Effector memory CD8-positive, alpha-beta T cell (primary cell): ENCODE measurements around the gene CCDC97.
"Not testable (repeated sequence)": the region's sequence is repeated elsewhere in the genome, so short reads cannot be mapped to it uniquely, and the experiment has no call there.

Source experiments
- ATAC-seq: fragments of 150-1000 bp; cut with Tn5 transposase; replicated peaks from 2 replicates; pipeline ENCODE4 v1.10.0; 2021; ENCODE audit warnings: mild to moderate bottlenecking, moderate library complexity
- DNase-seq, 3 experiments: peaks; one replicate each; pipeline ENCODE4 v3.0.0; 2021
- H3K27ac Mint-ChIP-seq, 2 donors: one replicate each; pipeline ENCODE4 v1.8.0; 2022; ENCODE audit warnings: mild to moderate bottlenecking in 2 of 2, mixed read lengths in 2 of 2, moderate library complexity in 2 of 2
- H3K27me3 Mint-ChIP-seq, 2 donors: one replicate each; pipeline ENCODE4 v1.8.0; 2022; ENCODE audit warnings: mixed read lengths in 2 of 2
- H3K36me3 Mint-ChIP-seq: one replicate; pipeline ENCODE4 v1.8.0; 2022; ENCODE audit warnings: mild to moderate bottlenecking, moderate library complexity, mixed read lengths; ENCODE audit not compliant: insufficient read depth
- H3K4me1 Mint-ChIP-seq, 2 donors: one replicate each; pipeline ENCODE4 v1.8.0; 2022; ENCODE audit warnings: low read depth in 2 of 2, mixed read lengths in 2 of 2
- H3K4me3 Mint-ChIP-seq, 2 donors: one replicate each; pipeline ENCODE4 v1.8.0; 2022; ENCODE audit warnings: mild to moderate bottlenecking in 2 of 2, mixed read lengths in 2 of 2, moderate library complexity in 2 of 2
- H3K9me3 Mint-ChIP-seq, 2 donors: one replicate each; pipeline ENCODE4 v1.8.0; 2022; ENCODE audit warnings: mixed read lengths in 2 of 2

CCDC97 gene

GRCh38 chr19:41359741-41360140 is 49.8 kb downstream of the CCDC97 start:
- DNase-seq = no peak
- Mint-ChIP-seq H3K4me1 (peaks cover 50 to 56% of the 10 kb centered on the region in 2 donors), H3K9me3 (no peaks in the 10 kb centered on the region), H3K27ac (peak overlapping the region in 1 of 2 donors; percentile 74), H3K4me3 (peak overlapping the region; percentile 3 to 19), H3K27me3 (no peaks in the 10 kb centered on the region), H3K36me3 (peaks cover 50% of the 10 kb centered on the region)
- ATAC-seq = no peak

GRCh38 chr19:41362143-41362847 is 52.3 kb downstream of the CCDC97 start:
- DNase-seq = no peak
- no peak for ATAC-seq
- Mint-ChIP-seq H3K36me3 (peaks cover 31% of the 10 kb centered on the region), H3K27me3 (no peaks in the 10 kb centered on the region), H3K27ac (peak overlapping the region in 1 of 2 donors; percentile 99), H3K4me3 (peak overlapping the region; percentile 84 to 91), H3K9me3 (no peaks in the 10 kb centered on the region), H3K4me1 (peaks cover 34 to 39% of the 10 kb centered on the region in 2 donors)

GRCh38 chr19:41363371-41363752 is 53.4 kb downstream of the CCDC97 start:
- Mint-ChIP-seq H3K4me1 (peaks cover 25 to 29% of the 10 kb centered on the region in 2 donors), H3K36me3 (peaks cover 24% of the 10 kb centered on the region), H3K9me3 (no peaks in the 10 kb centered on the region), H3K27me3 (no peaks in the 10 kb centered on the region), H3K27ac (peak overlapping the region; percentile 98 to 99), H3K4me3 (peak overlapping the region; percentile 84 to 91)
- DNase-seq (no peak), ATAC-seq (no peak)

- DNase-seq = peak; percentile 97 to 98 (median 97)
Observed at GRCh38 chr19:41363753-41364523, 54.0 kb downstream of the CCDC97 start, which contains the start of gene B9D2. Gene B9D2, minus strand, starts transcription at chr19:41364149. Its CDS starts 630 bp downstream, at chr19:41363519.

GRCh38 chr19:41364524-41365391 is 54.8 kb downstream of the CCDC97 start:
- Mint-ChIP-seq H3K27me3 (no peaks in the 10 kb centered on the region), H3K4me1 (peaks cover 22 to 25% of the 10 kb centered on the region in 2 donors), H3K27ac (peak overlapping the region; percentile 98 to 99), H3K4me3 (peak overlapping the region; percentile 84 to 91), H3K9me3 (no peaks in the 10 kb centered on the region), H3K36me3 (peaks cover 22% of the 10 kb centered on the region)
- DNase-seq (no peak), ATAC-seq (no peak)

More at GRCh38 chr19:41363753-41364523, 54.0 kb downstream of the CCDC97 start, which contains the start of gene B9D2:
- no peaks in the 10 kb centered on the region for H3K9me3 Mint-ChIP-seq
- H3K4me3 Mint-ChIP-seq = peak within 1 kb of the TSS; percentile 84 to 91
- H3K27me3 Mint-ChIP-seq = no peaks in the 10 kb centered on the region
- H3K4me1 Mint-ChIP-seq = peaks cover 22 to 27% of the 10 kb centered on the region in 2 donors
- peak; percentile 93 for ATAC-seq
- peak within 1 kb of the TSS; percentile 98 to 99 for H3K27ac Mint-ChIP-seq
- peaks cover 23% of the 10 kb centered on the region for H3K36me3 Mint-ChIP-seq

GRCh38 chr19:41366089-41366488 is 56.1 kb downstream of the CCDC97 start:
- no peaks in the 10 kb centered on the region for H3K9me3 Mint-ChIP-seq
- H3K4me1 Mint-ChIP-seq = peaks cover 19 to 21% of the 10 kb centered on the region in 2 donors
- no peak for DNase-seq
- peak overlapping the region in 1 of 2 donors; percentile 62 for H3K27ac Mint-ChIP-seq
- no peaks in the 10 kb centered on the region for H3K27me3 Mint-ChIP-seq
- H3K4me3 Mint-ChIP-seq = no peak overlapping the region
- H3K36me3 Mint-ChIP-seq = peaks cover 18% of the 10 kb centered on the region
- no peak for ATAC-seq

- Mint-ChIP-seq H3K9me3 (no peaks in the 10 kb centered on the region), H3K4me3 (no peak overlapping the region), H3K4me1 (peaks cover 15 to 21% of the 10 kb centered on the region in 2 donors), H3K27ac (no peak overlapping the region), H3K27me3 (no peaks in the 10 kb centered on the region), H3K36me3 (peaks cover 16% of the 10 kb centered on the region)
- ATAC-seq (no peak), DNase-seq (no peak)
Observed at GRCh38 chr19:41367848-41368301, 57.9 kb downstream of the CCDC97 start.

- H3K4me3 Mint-ChIP-seq = no peak overlapping the region
- no peak for DNase-seq
- peaks cover 5 to 9% of the 10 kb centered on the region in 2 donors for H3K4me1 Mint-ChIP-seq
- no peak for ATAC-seq
- no peak overlapping the region for H3K27ac Mint-ChIP-seq
- no peaks in the 10 kb centered on the region for H3K36me3 Mint-ChIP-seq
- no peaks in the 10 kb centered on the region for H3K27me3 Mint-ChIP-seq
- H3K9me3 Mint-ChIP-seq = no peaks in the 10 kb centered on the region
Observed at GRCh38 chr19:41369769-41370168, 59.8 kb downstream of the CCDC97 start.

- H3K9me3 Mint-ChIP-seq, H3K27me3 Mint-ChIP-seq, H3K36me3 Mint-ChIP-seq, DNase-seq, ATAC-seq, H3K4me3 Mint-ChIP-seq: not testable (repeated sequence)
- H3K4me1 Mint-ChIP-seq = peaks cover 7 to 11% of the 10 kb centered on the region in 2 donors
- peak overlapping the region in 1 of 2 donors; percentile 66 for H3K27ac Mint-ChIP-seq
Observed at GRCh38 chr19:41371119-41371518, 61.1 kb downstream of the CCDC97 start.

GRCh38 chr19:41371541-41371940 is 61.6 kb downstream of the CCDC97 start:
- DNase-seq (no peak), ATAC-seq (no peak)
- no peaks in the 10 kb centered on the region for H3K27me3 Mint-ChIP-seq
- H3K4me1 Mint-ChIP-seq = peaks cover 5 to 7% of the 10 kb centered on the region in 2 donors
- no peaks in the 10 kb centered on the region for H3K9me3 Mint-ChIP-seq
- H3K4me3 Mint-ChIP-seq = no peak overlapping the region
- peaks cover 6% of the 10 kb centered on the region for H3K36me3 Mint-ChIP-seq
- H3K27ac Mint-ChIP-seq = peak overlapping the region in 1 of 2 donors; percentile 66

- Mint-ChIP-seq H3K27me3 (no peaks in the 10 kb centered on the region), H3K27ac (no peak overlapping the region)
- ATAC-seq = no peak
Observed at GRCh38 chr19:41372501-41372900, 62.5 kb downstream of the CCDC97 start.

GRCh38 chr19:41373993-41374392 is 64.0 kb downstream of the CCDC97 start:
- Mint-ChIP-seq H3K4me1 (peaks cover 13 to 14% of the 10 kb centered on the region in 2 donors), H3K36me3 (peaks cover 13% of the 10 kb centered on the region), H3K27me3 (no peaks in the 10 kb centered on the region), H3K9me3 (no peaks in the 10 kb centered on the region), H3K4me3 (no peak overlapping the region), H3K27ac (no peak overlapping the region)
- DNase-seq = no peak
- ATAC-seq = no peak

More at GRCh38 chr19:41372501-41372900, 62.5 kb downstream of the CCDC97 start:
- Mint-ChIP-seq H3K9me3 (no peaks in the 10 kb centered on the region), H3K36me3 (peaks cover 10% of the 10 kb centered on the region), H3K4me1 (peaks cover 13% of the 10 kb centered on the region in 2 donors), H3K4me3 (no peak overlapping the region)
- DNase-seq = no peak
